NCI-H1694 treated with DMSO at 0.1 percent for 48 hours (cell line): Measurements from ENCODE around the gene PTOV1.

ENCODE experiments used
- DNase-seq: peaks from one replicate; lab custom pipeline; 2025; lab: John Stamatoyannopoulos, UW

PTOV1 gene

GRCh38 chr19:49875177-49875576, 24.2 kb downstream of the PTOV1 start:
- no peak for DNase-seq

- DNase-seq: peak; percentile 32
Measured at GRCh38 chr19:49875857-49876421, 25.0 kb downstream of the PTOV1 start.

GRCh38 chr19:49876422-49877019, 25.6 kb downstream of the PTOV1 start:
- peak; percentile 99 for DNase-seq

- peak; percentile 99 for DNase-seq
Measured at GRCh38 chr19:49877020-49877878, 26.3 kb downstream of the PTOV1 start, which contains the start of the genes AKT1S1 and TBC1D17. TSS of gene AKT1S1 (minus strand) at chr19:49877355. CDS start at chr19:49873295, 4,060 bp downstream. TSS of gene TBC1D17 (plus strand) at chr19:49877702. CDS start at chr19:49877724, 22 bp downstream.

- peak; percentile 95 for DNase-seq
Measured at GRCh38 chr19:49877879-49878743, 27.2 kb downstream of the PTOV1 start.

GRCh38 chr19:49878744-49879070, 27.7 kb downstream of the PTOV1 start:
- DNase-seq: no peak

GRCh38 chr19:49879243-49879963, 28.4 kb downstream of the PTOV1 start:
- DNase-seq: no peak

GRCh38 chr19:49880162-49880869, 29.4 kb downstream of the PTOV1 start:
- DNase-seq: no peak

- DNase-seq: no peak
Measured at GRCh38 chr19:49881186-49881585, 30.2 kb downstream of the PTOV1 start.

- DNase-seq: no peak
Measured at GRCh38 chr19:49881672-49882394, 30.9 kb downstream of the PTOV1 start.

GRCh38 chr19:49882643-49883042, 31.7 kb downstream of the PTOV1 start:
- no peak for DNase-seq

GRCh38 chr19:49883094-49883493, 32.1 kb downstream of the PTOV1 start:
- DNase-seq: no peak

- no peak for DNase-seq
Measured at GRCh38 chr19:49884109-49884508, 33.1 kb downstream of the PTOV1 start.

GRCh38 chr19:49884760-49885159, 33.8 kb downstream of the PTOV1 start:
- DNase-seq: no peak

- DNase-seq: no peak
Measured at GRCh38 chr19:49887037-49887664, 36.2 kb downstream of the PTOV1 start.

- no peak for DNase-seq
Measured at GRCh38 chr19:49887665-49888509, 36.9 kb downstream of the PTOV1 start.

GRCh38 chr19:49888510-49888824, 37.5 kb downstream of the PTOV1 start:
- no peak for DNase-seq

GRCh38 chr19:49889038-49889686, 38.2 kb downstream of the PTOV1 start:
- DNase-seq: no peak
